Mesenchymal stem cell (in vitro differentiated cells and primary cell): ENCODE measurements around the gene NUTM1.
"Not testable (repeated sequence)": the region's sequence is repeated elsewhere in the genome, so short reads cannot be mapped to it uniquely, and the experiment has no call there.

Experiments used
- DNase-seq: peaks from one replicate; pipeline ENCODE4 v3.0.0-alpha.2; 2013
- H2AFZ ChIP-seq: one replicate; pipeline ENCODE4 v1.6.1; 2013; ENCODE audit warnings: low read depth, mild to moderate bottlenecking, control low read depth, inconsistent platforms, low read length, moderate library complexity
- H2AK5ac ChIP-seq: 2 replicates; pipeline ENCODE4 v1.6.1; 2013; ENCODE audit warnings: low read length, moderate library complexity, mild to moderate bottlenecking, inconsistent platforms; ENCODE audit not compliant: severe bottlenecking
- H2BK120ac ChIP-seq: one replicate; pipeline ENCODE4 v1.6.1; 2013; ENCODE audit warnings: low read depth, mild to moderate bottlenecking, inconsistent platforms, low read length, moderate library complexity
- H2BK12ac ChIP-seq, 2 experiments: one replicate each; pipeline ENCODE4 v1.6.1; 2013; ENCODE audit warnings: inconsistent platforms in 2 of 2, low read length in 2 of 2, mild to moderate bottlenecking in 2 of 2, moderate library complexity in 2 of 2, control low read depth in 1 of 2
- H2BK15ac ChIP-seq: one replicate; pipeline ENCODE4 v1.6.1; 2013; ENCODE audit warnings: mild to moderate bottlenecking, low read depth, inconsistent platforms; ENCODE audit not compliant: poor library complexity, severe bottlenecking
- H2BK5ac ChIP-seq: 2 replicates; pipeline ENCODE4 v1.6.1; 2013; ENCODE audit warnings: low read depth, mild to moderate bottlenecking, low read length, control low read depth, inconsistent platforms; ENCODE audit not compliant: poor library complexity, severe bottlenecking
- H3K14ac ChIP-seq, 2 experiments: one replicate each; pipeline ENCODE4 v1.6.1; 2013; ENCODE audit warnings: inconsistent platforms in 2 of 2, low read length in 2 of 2, control low read depth in 1 of 2, mild to moderate bottlenecking in 1 of 2, moderate library complexity in 1 of 2
- H3K18ac ChIP-seq, 2 experiments: one replicate each; pipeline ENCODE4 v1.6.1; 2013; ENCODE audit warnings: inconsistent platforms in 2 of 2, low read length in 2 of 2, control low read depth in 1 of 2, low read depth in 1 of 2, mild to moderate bottlenecking in 1 of 2
- H3K23ac ChIP-seq, 2 experiments: one replicate each; pipeline ENCODE4 v1.6.1; 2013; ENCODE audit warnings: inconsistent platforms in 2 of 2, low read length in 2 of 2, mild to moderate bottlenecking in 2 of 2, moderate library complexity in 2 of 2, control low read depth in 1 of 2
- H3K27ac ChIP-seq: 2 replicates; pipeline ENCODE4 v1.5.1; 2013; ENCODE audit warnings: mild to moderate bottlenecking, moderate library complexity, low read length, control low read depth, inconsistent platforms; ENCODE audit not compliant: poor library complexity, severe bottlenecking
- H3K27me3 ChIP-seq, 2 experiments: 2 replicates each; pipeline versions ENCODE4 v1.6.1 to v1.7.0; 2013; ENCODE audit warnings: low read length in 2 of 2, mild to moderate bottlenecking in 2 of 2, moderate library complexity in 2 of 2, control low read depth in 1 of 2, inconsistent platforms in 1 of 2; ENCODE audit not compliant: control insufficient read depth in 1 of 2, insufficient read depth in 1 of 2
- H3K36me3 ChIP-seq, 2 experiments: 2 replicates each; pipeline versions ENCODE4 v1.6.1 to v1.7.0; 2013; ENCODE audit warnings: low read length in 2 of 2, control low read depth in 1 of 2, inconsistent platforms in 1 of 2, low read depth in 1 of 2, mild to moderate bottlenecking in 1 of 2; ENCODE audit not compliant: insufficient read depth in 2 of 2, control insufficient read depth in 1 of 2
- H3K4ac ChIP-seq, 2 experiments: one replicate each; pipeline ENCODE4 v1.6.1; 2013; ENCODE audit warnings: inconsistent platforms in 2 of 2, low read length in 2 of 2, mild to moderate bottlenecking in 2 of 2, moderate library complexity in 2 of 2, control low read depth in 1 of 2, low read depth in 1 of 2
- H3K4me1 ChIP-seq: 2 replicates; pipeline ENCODE4 v1.6.1; 2013; ENCODE audit warnings: low read depth, low read length, control low read depth; ENCODE audit not compliant: control insufficient read depth, insufficient read depth
- H3K4me2 ChIP-seq: 2 replicates; pipeline ENCODE4 v1.6.1; 2013; ENCODE audit warnings: low read length, mild to moderate bottlenecking, inconsistent platforms; ENCODE audit not compliant: poor library complexity, severe bottlenecking
- H3K4me3 ChIP-seq, 2 experiments: 2 replicates each; pipeline versions ENCODE4 v1.5.1 to v1.7.0; 2013; ENCODE audit warnings: low read length in 2 of 2, mild to moderate bottlenecking in 2 of 2, control low read depth in 1 of 2, low read depth in 1 of 2; ENCODE audit not compliant: insufficient read depth in 1 of 2
- H3K79me1 ChIP-seq: replicated peaks from 2 replicates; pipeline ENCODE4 v1.6.1; 2013; ENCODE audit warnings: mild to moderate bottlenecking, control low read depth, low read length, inconsistent platforms; ENCODE audit not compliant: poor library complexity, severe bottlenecking
- H3K9ac ChIP-seq: 2 replicates; pipeline ENCODE4 v1.7.0; 2013; ENCODE audit warnings: mild to moderate bottlenecking, low read length, moderate library complexity
- H3K9me3 ChIP-seq: 2 replicates; pipeline ENCODE4 v1.7.0; 2013; ENCODE audit warnings: mild to moderate bottlenecking, low read length; ENCODE audit not compliant: control insufficient read depth
- H4K8ac ChIP-seq: one replicate; pipeline ENCODE4 v1.6.1; 2013; ENCODE audit warnings: inconsistent platforms, mild to moderate bottlenecking, low read length, moderate library complexity
- H4K91ac ChIP-seq: one replicate; pipeline ENCODE4 v1.6.1; 2013; ENCODE audit warnings: mild to moderate bottlenecking, low read length, inconsistent platforms
- WGBS: methylation state at CpG from one replicate; pipeline ENCODE4 v1.1.7; 2013; ENCODE audit warnings: mixed read lengths; 5-methylcytosine and 5-hydroxymethylcytosine counted together

Gene NUTM1

DNA sequence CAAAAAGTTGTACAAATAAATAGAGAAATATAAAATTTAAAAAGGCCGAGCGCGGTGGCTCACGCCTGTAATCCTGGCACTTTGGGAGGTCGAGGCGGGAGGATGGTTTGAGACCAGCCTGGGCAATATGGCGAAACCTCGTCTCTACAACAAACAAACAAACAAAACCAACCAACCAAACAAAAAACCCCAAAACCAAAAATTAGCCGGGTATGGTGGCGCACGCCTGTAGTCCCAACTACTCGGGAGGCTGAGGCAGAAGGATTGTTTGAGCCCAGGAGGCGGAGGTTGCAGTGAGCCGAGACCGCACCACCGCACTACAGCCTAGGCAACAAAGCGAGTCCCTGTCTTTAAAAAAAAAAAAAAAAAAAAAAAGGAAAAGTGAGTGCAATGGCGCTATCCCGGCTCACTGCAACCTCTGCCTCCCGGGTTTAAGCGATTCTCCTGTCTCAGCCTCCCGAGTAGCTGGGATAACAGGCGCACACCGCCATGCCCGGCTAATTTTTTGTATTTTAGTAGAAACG is 840 bp upstream of the NUTM1 start:
- not testable (repeated sequence) for H4K8ac ChIP-seq, H2BK5ac ChIP-seq, H2BK15ac ChIP-seq, H3K79me1 ChIP-seq, H3K18ac ChIP-seq, H2AFZ ChIP-seq, DNase-seq, H3K4me1 ChIP-seq, H3K23ac ChIP-seq, H3K9me3 ChIP-seq, H2AK5ac ChIP-seq, H2BK12ac ChIP-seq, H3K14ac ChIP-seq, H3K27me3 ChIP-seq, H4K91ac ChIP-seq
- H3K27ac ChIP-seq = peak overlapping the region; percentile 95
- H3K9ac ChIP-seq = peak overlapping the region; percentile 97
- WGBS = 41% methylated on average over 24 of the region's 26 CpGs
- H2BK120ac ChIP-seq = peak overlapping the region; percentile 52
- H3K4me2 ChIP-seq = peak overlapping the region; percentile 60
- peaks cover 7 to 32% of the 10 kb centered on the region in 2 experiments for H3K36me3 ChIP-seq
- peak overlapping the region in 1 of 2 experiments; percentile 47 for H3K4ac ChIP-seq
- peak overlapping the region; percentile 69 to 100 for H3K4me3 ChIP-seq

DNA sequence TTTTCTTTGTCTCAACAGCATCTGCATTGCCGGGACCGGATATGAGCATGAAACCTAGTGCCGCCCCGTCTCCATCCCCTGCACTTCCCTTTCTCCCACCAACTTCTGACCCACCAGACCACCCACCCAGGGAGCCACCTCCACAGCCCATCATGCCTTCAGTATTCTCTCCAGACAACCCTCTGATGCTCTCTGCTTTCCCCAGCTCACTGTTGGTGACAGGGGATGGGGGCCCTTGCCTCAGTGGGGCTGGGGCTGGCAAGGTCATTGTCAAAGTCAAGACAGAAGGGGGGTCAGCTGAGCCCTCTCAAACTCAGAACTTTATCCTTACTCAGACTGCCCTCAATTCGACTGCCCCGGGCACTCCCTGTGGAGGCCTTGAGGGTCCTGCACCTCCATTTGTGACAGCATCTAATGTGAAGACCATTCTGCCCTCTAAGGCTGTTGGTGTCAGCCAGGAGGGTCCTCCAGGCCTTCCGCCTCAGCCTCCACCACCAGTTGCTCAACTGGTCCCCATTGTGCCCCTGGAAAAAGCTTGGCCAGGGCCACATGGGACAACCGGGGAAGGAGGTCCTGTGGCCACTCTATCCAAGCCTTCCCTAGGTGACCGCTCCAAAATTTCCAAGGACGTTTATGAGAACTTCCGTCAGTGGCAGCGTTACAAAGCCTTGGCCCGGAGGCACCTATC is 5.0 kb downstream of the NUTM1 start:
- Histone ChIP-seq H3K4ac (no peak overlapping the region), H3K14ac (no peak overlapping the region), H3K27me3 (peaks cover 7 to 9% of the 10 kb centered on the region in 2 experiments), H3K23ac (no peak overlapping the region), H3K9ac (no peak overlapping the region), H3K18ac (no peak overlapping the region), H2AK5ac (no peak overlapping the region), H3K27ac (no peak overlapping the region), H4K91ac (no peak overlapping the region), H2BK120ac (no peak overlapping the region), H3K79me1 (no peaks in the 10 kb centered on the region), H2AFZ (no peak overlapping the region), H3K36me3 (no peaks in the 10 kb centered on the region), H2BK5ac (no peak overlapping the region), H3K4me3 (no peak overlapping the region), H4K8ac (no peak overlapping the region), H2BK15ac (no peak overlapping the region), H3K4me1 (no peaks in the 10 kb centered on the region), H2BK12ac (no peak overlapping the region), H3K4me2 (no peak overlapping the region), H3K9me3 (no peaks in the 10 kb centered on the region)
- 82% methylated on average over 13 of the region's 13 CpGs for WGBS
- no peak for DNase-seq

DNA sequence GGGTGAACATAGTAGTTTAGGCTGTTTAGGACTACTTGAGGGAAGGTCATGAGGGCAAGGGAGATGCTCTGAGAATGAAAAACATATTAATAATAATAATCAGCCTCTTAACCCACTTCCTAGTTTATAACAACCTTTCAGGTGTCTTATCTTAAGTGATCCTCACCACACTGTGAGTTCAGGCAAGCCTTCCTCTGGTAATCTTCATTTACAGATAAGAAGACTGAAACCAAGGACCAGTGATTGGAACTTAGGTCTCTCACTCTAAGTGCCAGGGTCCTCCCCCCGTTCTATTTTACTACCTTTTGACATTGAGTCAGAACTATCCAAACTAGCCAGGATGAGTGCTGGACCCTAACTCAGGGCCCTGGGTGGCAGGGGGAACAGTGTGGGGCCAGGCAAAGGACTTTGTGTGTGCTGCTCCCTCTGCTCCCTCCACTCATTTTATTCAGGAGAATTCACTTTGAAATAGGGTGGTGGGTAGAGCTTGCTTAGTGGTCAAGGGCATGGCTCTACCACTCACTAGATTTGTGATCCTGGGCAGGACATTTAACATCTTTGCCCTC is 5.7 kb downstream of the NUTM1 start:
- H4K91ac ChIP-seq = no peak overlapping the region
- H2AK5ac ChIP-seq = no peak overlapping the region
- no peaks in the 10 kb centered on the region for H3K79me1 ChIP-seq
- H3K4ac ChIP-seq = no peak overlapping the region
- peaks cover 0 to 4% of the 10 kb centered on the region in 2 experiments for H3K36me3 ChIP-seq
- no CpG with 5 or more reads among the region's 1 CpG for WGBS
- no peak overlapping the region for H2BK120ac ChIP-seq
- H2AFZ ChIP-seq = no peak overlapping the region
- H3K27ac ChIP-seq = no peak overlapping the region
- no peak overlapping the region for H3K18ac ChIP-seq
- no peak overlapping the region for H3K23ac ChIP-seq
- no peak overlapping the region for H2BK5ac ChIP-seq
- no peaks in the 10 kb centered on the region for H3K9me3 ChIP-seq
- no peak overlapping the region for H2BK15ac ChIP-seq
- H3K4me2 ChIP-seq = no peak overlapping the region
- H3K4me3 ChIP-seq = no peak overlapping the region
- no peak overlapping the region for H3K14ac ChIP-seq
- no peaks in the 10 kb centered on the region for H3K4me1 ChIP-seq
- peaks cover 7 to 9% of the 10 kb centered on the region in 2 experiments for H3K27me3 ChIP-seq
- H2BK12ac ChIP-seq = no peak overlapping the region
- no peak overlapping the region for H4K8ac ChIP-seq
- DNase-seq = no peak
- no peak overlapping the region for H3K9ac ChIP-seq

DNA sequence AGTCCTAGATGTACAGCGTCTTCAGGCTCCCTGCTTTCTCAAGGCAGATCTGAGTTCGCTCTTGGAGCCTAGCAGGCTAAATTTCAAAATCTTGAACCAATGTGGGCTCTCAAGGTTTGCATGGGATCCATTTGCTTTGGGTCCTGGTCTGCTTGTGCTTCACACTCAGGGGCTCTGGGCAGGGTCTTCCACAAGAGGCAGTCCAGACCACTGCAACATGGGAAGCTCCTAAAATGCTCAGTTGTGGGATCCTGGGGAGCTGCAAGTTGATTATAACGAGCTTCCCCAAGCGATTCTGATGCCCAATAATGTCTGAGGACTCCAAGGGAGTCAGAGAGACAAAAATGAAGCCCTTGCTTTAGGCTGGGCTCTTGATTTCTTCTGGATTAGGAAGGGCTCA is 6.7 kb downstream of the NUTM1 start:
- H2BK120ac ChIP-seq = peak overlapping the region; percentile 49
- WGBS = 78% methylated on average over 4 of the region's 4 CpGs
- no peak overlapping the region for H4K91ac ChIP-seq
- H3K27ac ChIP-seq = no peak overlapping the region
- no peak overlapping the region for H2BK5ac ChIP-seq
- H3K9me3 ChIP-seq = no peaks in the 10 kb centered on the region
- no peak overlapping the region for H2BK15ac ChIP-seq
- H3K18ac ChIP-seq = no peak overlapping the region
- H2BK12ac ChIP-seq = no peak overlapping the region
- no peak for DNase-seq
- H3K27me3 ChIP-seq = peaks cover 7 to 9% of the 10 kb centered on the region in 2 experiments
- H3K14ac ChIP-seq = no peak overlapping the region
- H3K9ac ChIP-seq = no peak overlapping the region
- H3K23ac ChIP-seq = no peak overlapping the region
- H2AK5ac ChIP-seq = no peak overlapping the region
- no peak overlapping the region for H3K4me3 ChIP-seq
- no peaks in the 10 kb centered on the region for H3K4me1 ChIP-seq
- H4K8ac ChIP-seq = no peak overlapping the region
- no peak overlapping the region for H2AFZ ChIP-seq
- peaks cover 4 to 13% of the 10 kb centered on the region in 2 experiments for H3K36me3 ChIP-seq
- no peak overlapping the region for H3K4me2 ChIP-seq
- H3K79me1 ChIP-seq = no peaks in the 10 kb centered on the region
- no peak overlapping the region for H3K4ac ChIP-seq
